Pons (tissue), 1 donor: ENCODE data around the gene ADH1B.
"Not testable (repeated sequence)": the region's sequence is repeated elsewhere in the genome, so short reads cannot be mapped to it uniquely, and the experiment has no call there.

Experiments used
- DNase-seq: peaks from one replicate; pipeline ENCODE4 v3.0.0-alpha.2; 2016; ENCODE audit warnings: low spot score

Gene ADH1B

GRCh38 chr4:99321241-99322191, at the start of gene ADH1B:
TSS of gene ADH1B (minus strand) at chr4:99321401. CDS start at chr4:99321331, 70 bp downstream.
- no peak for DNase-seq

GRCh38 chr4:99367817-99368216, 46.6 kb upstream of the ADH1B start:
- DNase-seq: not testable (repeated sequence)

- DNase-seq: no peak
These were observed 45.3 kb upstream of the ADH1B start for GRCh38 chr4:99366491-99366890.

GRCh38 chr4:99362768-99363167, 41.6 kb upstream of the ADH1B start:
- DNase-seq: no peak

GRCh38 chr4:99361899-99362275, 40.7 kb upstream of the ADH1B start:
- DNase-seq: no peak

- DNase-seq: no peak
These were observed 40.2 kb upstream of the ADH1B start for GRCh38 chr4:99361268-99361898.

- DNase-seq: no peak
These were observed 38.4 kb upstream of the ADH1B start for GRCh38 chr4:99359480-99360204.

GRCh38 chr4:99357948-99358347, 36.7 kb upstream of the ADH1B start:
- no peak for DNase-seq

GRCh38 chr4:99356992-99357391, 35.8 kb upstream of the ADH1B start:
- no peak for DNase-seq

- not testable (repeated sequence) for DNase-seq
These were observed 34.9 kb upstream of the ADH1B start for GRCh38 chr4:99356149-99356548.

- no peak for DNase-seq
These were observed 31.7 kb upstream of the ADH1B start, which contains the start of gene ADH1C for GRCh38 chr4:99352602-99353537. TSS of gene ADH1C (minus strand) at chr4:99352746. CDS start at chr4:99352675, 71 bp downstream.

- no peak for DNase-seq
These were observed 30.3 kb upstream of the ADH1B start for GRCh38 chr4:99351487-99351886.

- DNase-seq: no peak
These were observed 28.1 kb upstream of the ADH1B start for GRCh38 chr4:99349338-99349737.

GRCh38 chr4:99342624-99343023, 21.4 kb upstream of the ADH1B start:
- DNase-seq: not testable (repeated sequence)

- no peak for DNase-seq
These were observed 20.2 kb upstream of the ADH1B start for GRCh38 chr4:99341426-99341825.

- DNase-seq: no peak
These were observed 18.0 kb upstream of the ADH1B start for GRCh38 chr4:99339172-99339571.

- no peak for DNase-seq
These were observed 15.4 kb upstream of the ADH1B start for GRCh38 chr4:99336553-99336952.

GRCh38 chr4:99334880-99335279, 13.7 kb upstream of the ADH1B start:
- no peak for DNase-seq

- DNase-seq: no peak
These were observed 9.4 kb upstream of the ADH1B start for GRCh38 chr4:99330648-99331047.

- DNase-seq: no peak
These were observed 8.7 kb upstream of the ADH1B start for GRCh38 chr4:99329876-99330275.

- DNase-seq: peak; percentile 19
These were observed 3.8 kb upstream of the ADH1B start for GRCh38 chr4:99324979-99325378.
